Measurements from ENCODE around the gene TRANK1. TPM values are rescaled to one million over a fixed set of nuclear protein-coding genes. Genes with fewer than 3 reads are reported as not detected.
"Not testable (repeated sequence)": the region's sequence is repeated elsewhere in the genome, so short reads cannot be mapped to it uniquely, and the experiment has no call there.

Gene TRANK1
- total and polyA plus RNA-seq, 12 donors = 5.0 to 28.0 (median 14.0) TPM

DNA sequence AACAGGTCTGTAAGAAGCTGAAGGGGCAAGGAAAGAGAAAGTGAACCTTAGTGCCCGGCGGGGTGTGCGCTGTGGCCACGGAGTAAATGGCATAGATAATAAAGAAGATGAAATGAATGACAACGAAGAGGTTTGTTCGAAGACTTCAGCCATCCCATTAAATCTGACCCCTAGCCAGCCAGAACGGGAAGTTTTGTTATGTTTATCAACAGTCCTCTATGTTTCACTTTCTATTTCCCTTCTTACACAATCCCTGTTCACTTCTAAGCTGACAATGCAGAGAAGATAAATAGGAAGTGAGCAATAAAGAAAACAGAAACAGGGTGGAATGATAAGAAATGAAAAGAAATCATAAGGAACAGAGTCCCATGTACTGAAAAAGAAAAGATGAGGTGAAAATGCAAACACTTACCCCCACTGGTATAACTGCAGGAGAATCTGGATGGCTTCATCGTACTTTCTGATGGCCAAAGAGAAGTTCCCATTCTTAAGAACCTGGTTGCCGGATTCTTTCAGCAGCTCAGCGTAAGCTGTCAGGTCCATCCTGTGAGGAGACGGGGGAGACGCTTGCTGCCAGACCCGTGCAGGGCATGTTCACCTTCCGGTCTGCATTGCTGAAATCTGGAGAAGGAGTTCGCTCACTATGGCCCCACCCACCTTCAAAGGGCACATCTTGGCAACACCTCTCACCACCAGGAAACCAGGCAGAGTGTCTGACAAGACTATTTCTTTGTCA is 36.8 kb downstream of the TRANK1 start:
- 1 to 5% (median 1%) methylated on average over 15 of the region's 15 CpGs for WGBS, 4 donors
- TF ChIP-seq POLR2A (IDR thresholded peaks at IDR 0.05) (no peak), CTCF (IDR thresholded peaks at IDR 0.05) (no peak)
- DNase-seq = peak; percentile 42 to 78 (median 62)
- H3K4me3 ChIP-seq = peak overlapping the region in 3 of 4 donors; percentile 20 to 58 (median 36)
- H3K27ac ChIP-seq = peak overlapping the region; percentile 34 to 90 (median 60)
- H3K9me3 ChIP-seq (replicated peaks in 1 of 3) = no peaks in the 10 kb centered on the region
- H3K4me1 ChIP-seq (replicated peaks in 1 of 2) = peaks cover 4 to 24% of the 10 kb centered on the region in 2 donors
- no peaks in the 10 kb centered on the region for H3K27me3 ChIP-seq
- no peaks in the 10 kb centered on the region for H3K36me3 ChIP-seq (replicated peaks in 1 of 2)
- intact Hi-C loops (cut with DNase I) = loop anchor here (10.0 kb wide), 1 partner anchor 47 kb away; no protein-coding TSS in a partner anchor

GRCh38 chr3:36906504-36907149 is 38.2 kb downstream of the TRANK1 start:
- H3K4me3 ChIP-seq = no peak overlapping the region
- H3K4me1 ChIP-seq (replicated peaks in 1 of 2) = peaks cover 4 to 20% of the 10 kb centered on the region in 2 donors
- H3K27me3 ChIP-seq = no peaks in the 10 kb centered on the region
- no peaks in the 10 kb centered on the region for H3K36me3 ChIP-seq (replicated peaks in 1 of 2)
- intact Hi-C loops (cut with DNase I) = loop anchor here (10.0 kb wide), 1 partner anchor 48 kb away; no protein-coding TSS in a partner anchor
- no peak for TF ChIP-seq POLR2A (IDR thresholded peaks at IDR 0.05)
- no peak for TF ChIP-seq CTCF (IDR thresholded peaks at IDR 0.05)
- peak overlapping the region in 1 of 5 donors; percentile 59 for H3K27ac ChIP-seq
- WGBS, 4 donors = 64 to 80% (median 71%) methylated on average over 2 of the region's 2 CpGs
- no peak for DNase-seq
- no peaks in the 10 kb centered on the region for H3K9me3 ChIP-seq (replicated peaks in 1 of 3)

DNA sequence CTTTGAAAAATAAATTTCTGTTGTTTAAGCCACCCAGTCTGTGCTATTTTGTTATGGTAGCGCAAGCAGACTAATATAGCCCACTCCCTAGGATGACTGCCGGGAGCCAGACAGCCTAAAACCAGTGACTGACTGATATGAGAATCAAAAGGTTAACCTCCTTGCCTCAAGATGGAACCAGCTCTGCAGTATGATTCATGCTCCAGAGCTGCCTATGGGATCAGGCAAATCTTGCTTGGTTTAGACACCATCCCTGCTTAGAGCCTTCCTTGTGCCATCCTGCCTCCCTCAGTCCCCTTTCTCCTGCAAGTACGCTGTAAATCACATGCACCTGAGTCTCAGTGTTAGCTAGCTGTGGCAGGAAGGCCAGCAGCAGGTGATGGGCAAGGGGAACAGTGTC is 39.3 kb downstream of the TRANK1 start:
- TF ChIP-seq POLR2A (IDR thresholded peaks at IDR 0.05) = no peak
- no peak for TF ChIP-seq CTCF (IDR thresholded peaks at IDR 0.05)
- H3K9me3 ChIP-seq (replicated peaks in 1 of 3) = no peaks in the 10 kb centered on the region
- no peaks in the 10 kb centered on the region for H3K36me3 ChIP-seq (replicated peaks in 1 of 2)
- intact Hi-C loops (cut with DNase I) = loop anchor here (10.0 kb wide), 1 partner anchor 49 kb away; no protein-coding TSS in a partner anchor
- no peak overlapping the region for H3K27ac ChIP-seq
- H3K4me3 ChIP-seq = no peak overlapping the region
- H3K4me1 ChIP-seq (replicated peaks in 1 of 2) = peaks cover 4 to 20% of the 10 kb centered on the region in 2 donors
- 95 to 100% (median 98%) methylated on average over 2 to 3 of the region's 3 CpGs for WGBS, 4 donors
- H3K27me3 ChIP-seq = no peaks in the 10 kb centered on the region
- DNase-seq = no peak

DNA sequence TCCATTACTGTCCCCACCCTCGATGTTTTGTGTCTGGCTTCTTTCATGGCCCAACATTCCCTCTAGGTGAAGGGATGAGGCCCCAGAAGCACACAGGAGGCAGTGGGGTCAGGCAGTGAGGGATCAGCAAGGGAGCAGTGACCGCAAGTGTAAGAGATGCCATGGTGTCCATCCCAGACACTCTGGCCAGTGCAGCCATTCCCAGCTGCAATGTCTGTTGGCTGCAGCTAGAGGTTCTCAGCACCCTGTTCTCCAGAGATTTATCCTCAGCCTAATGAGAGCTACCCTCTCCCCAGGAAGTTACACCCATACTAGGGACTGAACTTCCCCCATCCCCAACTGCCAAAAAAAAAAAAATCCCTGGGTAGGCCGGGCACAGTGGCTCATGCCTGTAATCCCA is 40.2 kb downstream of the TRANK1 start:
- H3K27ac ChIP-seq = no peak overlapping the region
- intact Hi-C loops (cut with DNase I) = loop anchor here (10.0 kb wide), 1 partner anchor 50 kb away; no protein-coding TSS in a partner anchor
- peak in 2 of 7 donors; percentile 27 to 28 for DNase-seq
- H3K9me3 ChIP-seq (replicated peaks in 1 of 3) = no peaks in the 10 kb centered on the region
- TF ChIP-seq CTCF (IDR thresholded peaks at IDR 0.05) = peak; percentile 13 to 58 (median 50)
- no peak for TF ChIP-seq POLR2A (IDR thresholded peaks at IDR 0.05)
- peaks cover 4 to 20% of the 10 kb centered on the region in 2 donors for H3K4me1 ChIP-seq (replicated peaks in 1 of 2)
- no peaks in the 10 kb centered on the region for H3K36me3 ChIP-seq (replicated peaks in 1 of 2)
- H3K4me3 ChIP-seq = no peak overlapping the region
- no peaks in the 10 kb centered on the region for H3K27me3 ChIP-seq
- 82 to 94% (median 88%) methylated on average over 3 of the region's 3 CpGs for WGBS, 4 donors

GRCh38 chr3:36904065-36904464 is 40.8 kb downstream of the TRANK1 start:
- H3K9me3 ChIP-seq (replicated peaks in 1 of 3); H3K36me3 ChIP-seq (replicated peaks in 1 of 2); H3K27ac ChIP-seq; DNase-seq; H3K4me3 ChIP-seq; H3K27me3 ChIP-seq: not testable (repeated sequence)
- H3K4me1 ChIP-seq (replicated peaks in 1 of 2) = peaks cover 4 to 20% of the 10 kb centered on the region in 2 donors
- 87 to 96% (median 94%) methylated on average over 13 of the region's 13 CpGs for WGBS, 4 donors
- intact Hi-C loops (cut with DNase I) = loop anchor here (10.0 kb wide), 1 partner anchor 51 kb away; no protein-coding TSS in a partner anchor

Data from adrenal gland (tissue), 12 donors.